H1 (cell line): Measurements from ENCODE around the gene VPS37C. TPM values are rescaled to one million over a fixed set of nuclear protein-coding genes. Genes with fewer than 3 reads are reported as not detected.

Experiments
- CHD7 ChIP-seq: fragments of 300-600 bp; sonication (generic); IDR thresholded peaks from 2 replicates; pipeline ENCODE4 v1.7.1; 2012; ENCODE audit warnings: low read length, moderate library complexity, mild to moderate bottlenecking, inconsistent platforms; ENCODE audit not compliant: insufficient replicate concordance
- RNF2 ChIP-seq: fragments of 200-900, 300-1000 bp; sonication (generic); IDR thresholded peaks from 2 replicates; pipeline ENCODE4 v1.7.1; 2016; ENCODE audit warnings: borderline replicate concordance, low read depth, mild to moderate bottlenecking, antibody characterized with exemption, low read length; ENCODE audit not compliant: poor library complexity, severe bottlenecking; ENCODE audit errors: missing control alignments
- SP4 ChIP-seq: IDR thresholded peaks from 2 replicates; pipeline ENCODE4 v1.6.1; 2012; ENCODE audit warnings: low read length, inconsistent platforms
- SUZ12 ChIP-seq: fragments of 200-600 bp; sonication (generic); IDR thresholded peaks from 2 replicates; pipeline ENCODE4 v1.6.1; 2012; ENCODE audit warnings: mild to moderate bottlenecking, inconsistent platforms, low read length, moderate library complexity, mixed read lengths
- TAF1 ChIP-seq: IDR thresholded peaks from 2 replicates; pipeline ENCODE4 v1.6.1; 2011; ENCODE audit warnings: mild to moderate bottlenecking, low read depth, low read length
- polyA plus RNA-seq, 7 experiments: library from polyadenylated mRNA; depleted of rRNA in 3 of 7; stranded (reverse) in 5 of 7; unstranded in 2 of 7; fragments of >200 nt in 5 of 7; fragments of 200-250 nt in 2 of 7; gene quantifications; 1 replicate in 5 of 7; 2 replicates in 1 of 7; 4 replicates in 1 of 7; pipeline versions ENCODE4 v1.2.1 to v1.2.3, GENCODE V29; 2011 to 2013; ENCODE audit warnings: missing spikeins in 2 of 7, mixed read lengths in 2 of 7
- total RNA-seq: library from RNA; stranded (reverse); fragmentation: NEBNext Ultra II Directional; extraction: Animal tissue kit (Norgen Biotek cat#: 25700); gene quantifications from 2 replicates; pipeline ENCODE4 v1.2.1, GENCODE V29; 2021

VPS37C gene
- total and polyA plus RNA-seq, 2 of the 8 experiments (the other 6 are each of a cell fraction or from before 2014, with no cell fraction given), result 12.9 to 21.0 TPM

GRCh38 chr11:61142424-61142823 is 18.8 kb downstream of the VPS37C start (continued):
- TF ChIP-seq CHD7 (no peak), RNF2 (no peak), SP4 (no peak), TAF1 (no peak), SUZ12 (no peak)
